ENCODE measurements around the gene SAMD11.

SAMD11 gene

GRCh38 chr1:960363-961131 lies 36.8 kb downstream of the SAMD11 start, which contains the start of gene KLHL17:
TSS of gene KLHL17 (plus strand) at chr1:960584. CDS start at chr1:960694, 110 bp downstream.
- in situ Hi-C loops (cut with HindIII; ENCODE audit: low sequenced_read_pairs): no loop called here

DNA sequence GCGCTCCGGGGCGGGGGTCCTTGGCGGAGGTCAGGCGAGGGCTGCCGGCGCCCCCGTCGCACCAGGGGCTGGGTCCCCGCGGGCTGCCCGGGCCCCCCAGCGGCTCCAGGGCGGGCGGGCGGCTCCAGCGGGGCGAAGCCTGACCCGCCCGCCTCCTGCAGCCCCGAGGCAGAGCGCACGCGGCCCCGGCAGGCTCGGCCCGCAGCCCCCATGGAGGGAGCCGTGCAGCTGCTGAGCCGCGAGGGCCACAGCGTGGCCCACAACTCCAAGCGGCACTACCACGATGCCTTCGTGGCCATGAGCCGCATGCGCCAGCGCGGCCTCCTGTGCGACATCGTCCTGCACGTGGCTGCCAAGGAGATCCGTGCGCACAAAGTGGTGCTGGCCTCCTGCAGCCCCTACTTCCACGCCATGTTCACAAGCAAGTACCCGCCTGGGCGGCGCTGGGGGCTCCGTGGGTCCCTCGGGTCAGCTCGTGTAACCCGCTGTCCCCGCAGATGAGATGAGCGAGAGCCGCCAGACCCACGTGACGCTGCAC lies 37.5 kb downstream of the SAMD11 start:
- in situ Hi-C loops (cut with HindIII; ENCODE audit: low sequenced_read_pairs): no loop called here

- in situ Hi-C loops (cut with HindIII; ENCODE audit: low sequenced_read_pairs): no loop called here
Observed at GRCh38 chr1:962381-963300, 38.9 kb downstream of the SAMD11 start.

- in situ Hi-C loops (cut with HindIII; ENCODE audit: low sequenced_read_pairs): no loop called here
Observed at GRCh38 chr1:963301-963651, 39.6 kb downstream of the SAMD11 start.

DNA sequence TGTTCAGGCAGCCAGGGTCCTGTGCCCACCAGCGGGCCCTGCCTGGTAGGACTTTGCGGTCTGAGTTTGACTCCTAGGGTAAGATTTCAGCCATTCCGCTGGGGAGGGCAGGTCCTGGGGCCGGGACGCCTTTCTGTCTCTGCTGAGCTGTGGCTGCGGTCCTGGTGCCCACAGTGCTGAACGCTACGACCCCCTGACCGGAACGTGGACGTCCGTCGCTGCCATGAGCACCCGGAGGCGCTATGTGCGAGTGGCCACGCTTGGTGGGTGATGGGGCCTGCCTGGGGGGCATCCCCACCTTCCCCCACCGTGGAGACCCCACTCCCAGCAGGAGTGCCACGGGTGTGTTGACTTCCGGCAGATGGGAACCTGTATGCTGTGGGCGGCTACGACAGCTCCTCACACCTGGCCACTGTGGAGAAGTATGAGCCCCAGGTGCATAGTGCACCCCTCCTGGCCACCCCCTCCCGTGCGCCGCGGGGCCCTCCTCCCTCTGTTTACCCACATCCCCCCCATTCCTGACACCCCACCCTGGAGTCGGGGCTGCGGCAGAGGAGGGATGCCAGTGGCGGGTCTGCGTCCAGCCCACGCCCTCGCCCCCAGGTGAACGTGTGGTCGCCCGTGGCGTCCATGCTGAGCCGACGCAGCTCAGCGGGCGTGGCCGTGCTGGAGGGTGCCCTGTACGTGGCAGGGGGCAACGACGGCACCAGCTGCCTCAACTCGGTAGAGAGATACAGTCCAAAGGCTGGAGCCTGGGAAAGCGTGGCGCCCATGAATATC lies 40.2 kb downstream of the SAMD11 start:
- in situ Hi-C loops (cut with HindIII; ENCODE audit: low sequenced_read_pairs): no loop called here

DNA sequence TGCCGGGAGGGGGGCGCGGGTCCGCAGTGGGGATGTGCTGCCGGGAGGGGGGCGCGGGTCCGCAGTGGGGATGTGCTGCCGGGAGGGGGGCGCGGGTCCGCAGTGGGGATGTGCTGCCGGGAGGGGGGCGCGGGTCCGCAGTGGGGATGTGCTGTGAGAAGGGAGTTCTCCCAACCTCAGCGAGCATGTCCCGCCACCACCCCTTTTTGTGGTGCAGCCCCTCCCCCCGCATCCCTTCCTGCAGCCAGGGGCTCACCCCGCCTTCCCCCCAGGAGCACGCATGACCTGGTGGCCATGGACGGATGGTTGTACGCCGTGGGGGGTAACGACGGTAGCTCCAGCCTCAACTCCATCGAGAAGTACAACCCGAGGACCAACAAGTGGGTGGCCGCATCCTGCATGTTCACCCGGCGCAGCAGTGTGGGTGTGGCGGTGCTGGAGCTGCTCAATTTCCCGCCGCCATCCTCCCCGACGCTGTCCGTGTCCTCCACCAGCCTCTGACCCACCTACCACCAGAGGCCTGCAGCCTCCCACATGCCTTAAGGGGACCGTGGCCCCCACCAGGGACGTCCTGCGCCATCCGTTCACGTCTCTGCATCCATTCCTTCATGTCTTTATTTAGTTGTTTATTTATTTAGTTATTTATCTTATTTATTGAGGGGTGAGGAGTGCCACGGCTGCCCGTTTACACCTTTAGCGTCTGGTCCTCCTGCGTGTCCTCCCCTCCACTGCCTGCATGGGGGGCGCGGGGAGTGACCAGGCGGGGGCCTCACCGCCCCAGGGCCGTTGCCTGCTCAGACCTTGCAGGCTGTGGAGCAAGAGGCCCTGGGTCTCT lies 41.2 kb downstream of the SAMD11 start:
- in situ Hi-C loops (cut with HindIII; ENCODE audit: low sequenced_read_pairs): no loop called here

DNA sequence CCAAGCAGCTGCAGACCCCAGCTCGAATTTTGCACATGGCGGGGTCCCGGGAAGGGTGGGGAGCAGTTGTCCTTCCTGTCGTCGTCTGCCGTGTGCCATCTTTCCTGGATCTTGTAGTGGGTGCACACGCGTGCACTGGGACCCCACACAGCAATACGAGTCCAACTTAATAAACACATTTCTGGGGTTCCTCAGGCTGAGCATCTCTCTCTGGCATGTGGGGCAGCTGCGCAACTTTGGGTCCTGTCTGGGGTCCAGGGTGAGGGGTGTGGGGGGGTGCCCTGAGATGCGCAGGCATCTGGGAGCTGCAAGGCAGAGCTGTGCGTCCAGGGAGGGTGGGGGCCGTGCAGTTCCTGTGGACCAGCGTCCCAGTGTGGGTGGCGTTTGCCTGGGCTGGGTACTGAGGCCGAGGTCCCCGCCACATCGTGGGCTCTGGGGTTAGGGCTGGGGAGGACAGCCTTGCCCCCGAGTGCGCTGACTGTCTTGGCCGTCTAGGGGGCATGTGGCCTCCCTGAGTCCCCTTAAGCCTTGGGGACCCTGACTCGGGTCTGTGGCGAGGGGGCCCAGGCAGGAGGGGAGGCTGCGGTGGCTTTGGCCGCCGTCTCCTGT lies 41.9 kb downstream of the SAMD11 start:
- in situ Hi-C loops (cut with HindIII; ENCODE audit: low sequenced_read_pairs): no loop called here

DNA sequence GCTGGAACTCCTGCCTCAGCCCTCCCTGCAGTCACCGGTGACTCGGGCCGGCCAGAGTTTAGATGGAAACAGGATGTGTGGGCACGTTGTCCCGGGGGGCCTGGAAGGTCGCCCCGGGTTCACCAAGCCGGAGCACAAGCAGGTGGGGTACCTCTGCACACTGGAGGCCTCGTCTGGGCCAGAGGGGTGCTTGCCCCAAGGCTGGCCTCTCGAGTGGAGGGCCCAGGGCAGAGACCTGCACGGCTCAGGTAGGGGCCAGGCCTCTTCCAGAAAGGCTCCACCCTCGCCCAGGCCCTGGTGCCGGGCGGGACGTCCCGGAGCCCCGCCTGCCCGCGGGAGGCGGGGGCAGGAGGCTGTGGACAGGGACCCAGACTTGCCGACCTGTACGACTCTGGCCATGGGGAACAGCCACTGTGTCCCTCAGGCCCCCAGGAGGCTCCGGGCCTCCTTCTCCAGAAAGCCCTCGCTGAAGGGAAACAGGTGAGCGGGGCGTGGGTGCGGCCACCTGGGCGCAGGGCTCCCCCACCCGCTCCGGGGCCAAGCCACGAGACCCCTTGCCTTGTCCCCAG lies 42.5 kb downstream of the SAMD11 start, which contains the start of gene PLEKHN1:
Gene PLEKHN1, plus strand, starts transcription at position 348 of the 569 bp plus-strand sequence. Its CDS starts 50 bp downstream, at position 398.
- in situ Hi-C loops (cut with HindIII; ENCODE audit: low sequenced_read_pairs): no loop called here

DNA sequence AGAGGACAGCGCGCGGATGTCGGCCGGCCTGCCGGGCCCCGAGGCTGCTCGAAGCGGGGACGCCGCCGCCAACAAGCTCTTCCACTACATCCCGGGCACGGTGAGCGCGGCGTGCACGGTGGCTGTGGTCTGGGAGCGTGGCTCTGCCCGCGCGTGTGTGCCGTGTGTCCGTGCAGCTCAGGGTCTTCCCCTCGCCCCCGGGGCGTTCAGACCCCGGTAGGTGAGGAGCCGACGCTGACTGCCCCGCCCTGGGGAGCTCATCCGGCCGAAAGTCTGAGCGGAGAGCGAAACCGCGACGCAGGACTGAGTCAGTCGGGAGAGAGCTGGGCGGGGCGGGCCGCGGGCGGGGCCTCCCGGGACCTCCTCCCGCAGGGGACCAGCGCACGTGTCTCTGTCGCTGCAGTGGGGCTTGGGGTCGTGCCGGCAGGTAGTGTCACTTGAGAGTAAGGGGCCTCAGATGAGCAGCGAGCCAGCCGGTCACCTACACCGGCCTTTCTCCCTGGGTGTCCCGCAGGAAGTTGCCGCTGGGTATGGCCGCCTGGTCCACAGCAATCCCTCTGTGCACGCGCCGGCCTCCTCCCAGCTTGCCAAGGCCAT lies 43.1 kb downstream of the SAMD11 start:
- in situ Hi-C loops (cut with HindIII; ENCODE audit: low sequenced_read_pairs): no loop called here

DNA sequence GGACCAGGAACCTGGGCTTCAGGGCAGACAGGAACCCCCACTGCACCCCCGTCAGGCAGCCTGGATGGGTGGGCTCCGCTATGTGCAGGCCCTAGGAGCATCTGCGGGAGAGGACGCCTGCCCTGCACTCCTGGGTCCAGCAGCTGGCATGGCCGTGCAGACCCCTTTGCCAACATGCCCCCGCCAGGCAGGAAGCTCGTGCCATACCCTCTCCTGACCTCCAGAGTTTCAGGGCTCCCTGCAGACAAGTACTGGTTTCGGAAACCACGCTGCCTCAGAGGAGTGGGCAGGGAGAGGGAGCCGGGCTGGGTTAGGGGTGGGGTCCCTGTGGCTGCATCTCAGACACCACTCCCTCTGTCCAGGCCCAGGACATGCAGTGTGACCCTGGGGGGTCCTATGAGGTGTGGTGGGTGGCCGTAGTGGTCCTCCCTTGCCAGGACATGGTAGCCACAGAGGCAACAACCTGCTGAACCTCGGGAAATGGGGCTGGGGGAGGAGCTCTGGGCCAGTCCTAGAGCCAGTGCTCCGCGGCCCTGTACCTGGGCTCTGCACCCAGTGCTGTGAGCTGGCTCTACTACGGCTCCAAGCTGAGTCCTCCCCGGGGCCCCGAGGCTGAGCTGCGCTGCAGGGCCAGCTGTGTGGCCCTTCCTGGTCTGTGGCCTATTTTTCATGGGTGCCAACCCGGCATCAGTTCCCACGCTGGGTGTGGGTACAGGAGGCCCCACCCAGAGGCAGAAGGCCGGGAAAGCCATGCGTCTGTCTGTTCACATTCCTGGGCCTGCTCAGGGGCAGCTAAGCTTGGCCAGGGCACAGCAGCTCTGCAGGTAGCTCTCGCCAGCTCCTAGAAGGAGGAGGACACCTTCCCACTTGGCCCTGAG lies 44.0 kb downstream of the SAMD11 start:
- in situ Hi-C loops (cut with HindIII; ENCODE audit: low sequenced_read_pairs): no loop called here

GRCh38 chr1:969260-969855 lies 45.6 kb downstream of the SAMD11 start:
- in situ Hi-C loops (cut with HindIII; ENCODE audit: low sequenced_read_pairs): no loop called here

DNA sequence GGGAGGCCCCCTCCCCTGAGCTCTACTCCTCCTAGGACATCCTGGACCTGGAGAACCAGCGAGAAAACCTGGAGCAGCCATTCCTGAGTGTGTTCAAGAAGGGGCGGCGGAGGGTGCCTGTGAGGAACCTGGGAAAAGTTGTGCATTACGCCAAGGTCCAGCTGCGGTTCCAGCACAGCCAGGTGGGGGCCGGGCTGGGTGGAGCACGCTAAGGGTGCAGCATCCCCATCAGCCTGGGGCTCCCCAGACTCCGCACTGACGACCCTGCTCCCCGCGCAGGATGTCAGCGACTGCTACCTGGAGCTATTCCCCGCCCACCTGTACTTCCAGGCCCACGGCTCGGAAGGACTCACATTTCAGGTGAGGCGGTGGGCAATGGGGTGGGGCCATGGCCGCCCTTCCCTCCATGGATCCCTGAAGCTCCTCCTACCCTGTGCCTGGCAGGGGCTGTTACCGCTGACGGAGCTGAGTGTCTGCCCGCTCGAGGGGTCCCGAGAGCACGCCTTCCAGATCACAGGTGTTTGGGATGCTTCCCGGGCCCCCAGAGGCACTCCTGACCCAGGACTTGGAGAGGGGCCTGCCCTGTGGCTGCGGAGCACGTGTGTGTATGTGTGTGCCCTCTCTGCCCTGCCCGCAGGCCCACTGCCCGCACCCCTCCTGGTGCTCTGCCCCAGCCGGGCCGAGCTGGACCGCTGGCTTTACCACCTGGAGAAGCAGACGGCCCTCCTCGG lies 46.7 kb downstream of the SAMD11 start:
- in situ Hi-C loops (cut with HindIII; ENCODE audit: low sequenced_read_pairs): no loop called here

- in situ Hi-C loops (cut with HindIII; ENCODE audit: low sequenced_read_pairs): no loop called here
Observed at GRCh38 chr1:970973-971730, 47.4 kb downstream of the SAMD11 start.

GRCh38 chr1:971751-972506 lies 48.2 kb downstream of the SAMD11 start:
- in situ Hi-C loops (cut with HindIII; ENCODE audit: low sequenced_read_pairs): no loop called here

DNA sequence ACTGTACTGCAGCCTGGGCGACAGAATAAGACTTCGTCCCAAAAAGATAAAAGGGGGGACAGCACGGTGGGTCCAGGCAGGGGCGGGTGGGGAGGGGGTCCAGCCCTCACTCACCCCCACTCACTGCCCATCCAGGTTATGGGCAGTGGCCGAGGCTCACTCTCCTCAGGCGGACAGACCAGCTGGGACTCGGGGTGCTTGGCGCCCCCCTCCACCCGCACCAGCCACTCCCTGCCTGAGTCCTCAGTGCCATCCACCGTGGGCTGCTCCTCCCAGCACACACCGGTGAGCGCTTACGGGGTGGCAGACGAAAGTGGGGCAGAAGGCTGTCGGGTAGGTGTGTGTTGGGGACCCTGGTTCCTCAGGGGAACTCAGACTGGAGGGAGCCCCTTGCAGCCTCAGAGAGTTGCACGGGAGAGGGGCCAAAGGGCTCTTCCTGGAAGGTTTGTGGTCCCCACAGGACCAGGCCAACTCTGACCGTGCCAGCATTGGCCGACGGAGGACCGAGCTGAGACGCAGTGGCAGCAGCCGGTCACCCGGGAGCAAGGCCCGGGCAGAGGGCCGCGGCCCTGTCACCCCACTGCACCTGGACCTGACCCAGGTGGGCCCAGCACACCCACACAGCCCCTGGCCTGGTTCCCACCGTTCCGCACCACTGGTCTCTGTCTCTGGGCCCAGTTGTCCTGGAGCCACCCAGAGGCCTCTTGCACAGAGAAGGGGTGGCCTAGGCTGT lies 49.2 kb downstream of the SAMD11 start:
- in situ Hi-C loops (cut with HindIII; ENCODE audit: low sequenced_read_pairs): no loop called here

Measured in DLD1 (cell line).